Progenitor cell of endocrine pancreas (in vitro differentiated cells): ENCODE results near the gene KRTAP10-10. TPM values are rescaled to one million over a fixed set of nuclear protein-coding genes. Genes with fewer than 3 reads are reported as not detected.
"Not testable (repeated sequence)": the region's sequence is repeated elsewhere in the genome, so short reads cannot be mapped to it uniquely, and the experiment has no call there.

Experiments
- DNase-seq: peaks from one replicate; pipeline ENCODE4 v3.0.0; 2021; ENCODE audit warnings: low spot score; ENCODE audit not compliant: unreplicated experiment
- H3K27ac Mint-ChIP-seq: 2 replicates; pipeline ENCODE4 v1.8.0; 2021; ENCODE audit warnings: mild to moderate bottlenecking, moderate library complexity, mixed read lengths
- H3K27me3 Mint-ChIP-seq: 2 replicates; pipeline ENCODE4 v1.8.0; 2021; ENCODE audit warnings: mixed read lengths
- H3K36me3 Mint-ChIP-seq: 2 replicates; pipeline ENCODE4 v1.8.0; 2022; ENCODE audit warnings: mixed read lengths; ENCODE audit not compliant: insufficient read depth
- H3K4me1 Mint-ChIP-seq: 2 replicates; pipeline ENCODE4 v1.8.0; 2021; ENCODE audit warnings: low read depth, mixed read lengths
- H3K4me3 Mint-ChIP-seq: 2 replicates; pipeline ENCODE4 v1.8.0; 2021; ENCODE audit warnings: low read depth, mild to moderate bottlenecking, moderate library complexity, mixed read lengths
- H3K9me3 Mint-ChIP-seq: 2 replicates; pipeline ENCODE4 v1.8.0; 2021; ENCODE audit warnings: low read depth, mixed read lengths
- total RNA-seq: library from RNA; stranded (reverse); gene quantifications from 2 replicates; pipeline ENCODE4 v1.2.1, GENCODE V29; 2021
- TF ChIP-seq, protein P1 (sequence below): fragments of 200-600 bp; sonication (generic); IDR thresholded peaks from one replicate; pipeline ENCODE4 v1.5.0; 2021; ENCODE audit warnings: antibody characterized with exemption, mild to moderate bottlenecking; ENCODE audit not compliant: unreplicated experiment

Gene KRTAP10-10
- total RNA-seq, 1 donor from 2014 or later, result not detected

DNA sequence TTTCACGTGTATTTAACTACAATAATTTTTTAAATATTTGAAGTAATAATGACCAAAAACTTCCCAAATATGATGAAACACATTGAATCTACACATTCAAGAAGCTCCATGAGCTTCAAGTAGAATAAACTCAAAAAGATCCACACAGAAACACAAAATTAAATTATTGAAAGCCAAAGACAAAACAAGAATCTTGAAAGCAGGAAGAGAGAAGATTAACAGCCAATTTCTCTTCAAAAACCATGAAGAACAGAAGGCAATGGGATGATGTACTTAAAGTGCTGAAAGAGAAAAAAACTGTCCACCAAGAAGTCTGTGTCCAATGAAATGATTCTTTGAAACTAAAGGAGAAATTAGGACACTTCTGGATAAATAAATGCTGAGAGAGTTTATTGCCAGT is 5.1 kb upstream of the KRTAP10-10 start:
- no peaks in the 10 kb centered on the region for H3K36me3 Mint-ChIP-seq
- no peaks in the 10 kb centered on the region for H3K27me3 Mint-ChIP-seq
- peaks cover 13% of the 10 kb centered on the region for H3K9me3 Mint-ChIP-seq
- no peaks in the 10 kb centered on the region for H3K4me1 Mint-ChIP-seq
- TF ChIP-seq, protein P1, sequence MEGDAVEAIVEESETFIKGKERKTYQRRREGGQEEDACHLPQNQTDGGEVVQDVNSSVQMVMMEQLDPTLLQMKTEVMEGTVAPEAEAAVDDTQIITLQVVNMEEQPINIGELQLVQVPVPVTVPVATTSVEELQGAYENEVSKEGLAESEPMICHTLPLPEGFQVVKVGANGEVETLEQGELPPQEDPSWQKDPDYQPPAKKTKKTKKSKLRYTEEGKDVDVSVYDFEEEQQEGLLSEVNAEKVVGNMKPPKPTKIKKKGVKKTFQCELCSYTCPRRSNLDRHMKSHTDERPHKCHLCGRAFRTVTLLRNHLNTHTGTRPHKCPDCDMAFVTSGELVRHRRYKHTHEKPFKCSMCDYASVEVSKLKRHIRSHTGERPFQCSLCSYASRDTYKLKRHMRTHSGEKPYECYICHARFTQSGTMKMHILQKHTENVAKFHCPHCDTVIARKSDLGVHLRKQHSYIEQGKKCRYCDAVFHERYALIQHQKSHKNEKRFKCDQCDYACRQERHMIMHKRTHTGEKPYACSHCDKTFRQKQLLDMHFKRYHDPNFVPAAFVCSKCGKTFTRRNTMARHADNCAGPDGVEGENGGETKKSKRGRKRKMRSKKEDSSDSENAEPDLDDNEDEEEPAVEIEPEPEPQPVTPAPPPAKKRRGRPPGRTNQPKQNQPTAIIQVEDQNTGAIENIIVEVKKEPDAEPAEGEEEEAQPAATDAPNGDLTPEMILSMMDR, result no peak
- no peak overlapping the region for H3K27ac Mint-ChIP-seq
- no peak for DNase-seq
- no peak overlapping the region for H3K4me3 Mint-ChIP-seq

DNA sequence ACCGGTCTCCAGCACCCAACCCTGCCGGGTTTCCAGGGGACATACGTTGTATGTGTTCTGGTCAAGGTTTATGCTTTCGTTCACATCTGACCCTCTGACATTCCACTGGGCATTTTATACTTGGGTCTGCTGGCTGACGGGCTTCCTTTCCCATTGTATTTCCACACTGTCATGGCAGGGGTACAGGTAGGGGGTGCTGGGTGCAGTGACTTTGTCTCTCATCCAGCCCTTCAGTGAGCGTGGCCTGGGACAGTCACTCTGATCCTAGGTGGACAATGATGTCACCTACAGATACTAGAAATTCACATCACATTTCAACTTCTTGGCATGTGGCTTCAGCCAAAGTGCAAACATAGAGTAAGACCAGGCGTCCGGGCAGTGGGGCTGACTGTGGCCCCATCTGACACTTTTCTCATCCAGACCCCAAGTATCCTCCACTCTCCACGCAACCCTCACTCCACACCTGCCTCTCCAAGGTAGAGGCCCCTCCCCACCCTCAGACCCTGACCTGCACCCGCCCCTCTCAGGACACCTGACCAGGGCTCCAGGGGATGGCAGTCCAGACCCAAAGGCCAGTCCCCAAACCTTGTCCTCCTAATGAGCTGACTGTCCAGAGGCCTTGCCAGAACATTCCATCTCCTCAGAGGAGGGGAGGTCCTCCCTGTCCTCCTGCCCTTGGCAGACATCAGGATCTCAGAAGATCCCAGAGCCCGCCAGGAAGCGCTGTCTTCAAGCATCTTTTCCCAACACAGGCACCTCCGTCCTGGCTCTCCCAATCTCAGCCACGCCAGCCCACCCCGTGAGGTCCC is 743 bp upstream of the KRTAP10-10 start:
- H3K4me3 Mint-ChIP-seq, result no peak overlapping the region
- H3K9me3 Mint-ChIP-seq, result peaks cover 11% of the 10 kb centered on the region
- no peak for DNase-seq
- TF ChIP-seq, protein P1, result no peak
- H3K27me3 Mint-ChIP-seq, result peaks cover 5% of the 10 kb centered on the region
- H3K27ac Mint-ChIP-seq, result no peak overlapping the region
- no peaks in the 10 kb centered on the region for H3K4me1 Mint-ChIP-seq
- no peaks in the 10 kb centered on the region for H3K36me3 Mint-ChIP-seq

DNA sequence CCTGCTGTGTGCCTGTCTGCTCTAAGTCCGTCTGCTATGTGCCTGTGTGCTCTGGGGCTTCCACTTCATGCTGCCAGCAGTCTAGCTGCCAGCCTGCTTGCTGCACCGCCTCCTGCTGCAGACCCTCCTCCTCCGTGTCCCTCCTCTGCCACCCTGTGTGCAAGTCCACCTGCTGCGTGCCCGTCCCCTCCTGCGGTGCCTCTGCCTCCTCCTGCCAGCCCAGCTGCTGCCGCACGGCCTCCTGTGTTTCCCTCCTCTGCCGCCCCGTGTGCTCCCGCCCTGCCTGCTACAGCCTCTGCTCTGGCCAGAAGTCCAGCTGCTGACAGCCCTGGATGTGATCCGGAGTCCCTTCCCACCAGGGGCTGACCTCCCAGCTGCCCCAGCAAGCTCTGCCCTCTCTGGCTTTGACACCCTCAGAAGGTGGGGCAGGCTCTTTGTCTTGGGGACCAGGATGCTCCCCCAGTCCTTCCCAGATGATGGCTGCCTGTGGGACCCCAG is 744 bp downstream of the KRTAP10-10 start:
- H3K4me3 Mint-ChIP-seq, H3K4me1 Mint-ChIP-seq, H3K27ac Mint-ChIP-seq, H3K36me3 Mint-ChIP-seq, H3K9me3 Mint-ChIP-seq, H3K27me3 Mint-ChIP-seq, DNase-seq: not testable (repeated sequence)

DNA sequence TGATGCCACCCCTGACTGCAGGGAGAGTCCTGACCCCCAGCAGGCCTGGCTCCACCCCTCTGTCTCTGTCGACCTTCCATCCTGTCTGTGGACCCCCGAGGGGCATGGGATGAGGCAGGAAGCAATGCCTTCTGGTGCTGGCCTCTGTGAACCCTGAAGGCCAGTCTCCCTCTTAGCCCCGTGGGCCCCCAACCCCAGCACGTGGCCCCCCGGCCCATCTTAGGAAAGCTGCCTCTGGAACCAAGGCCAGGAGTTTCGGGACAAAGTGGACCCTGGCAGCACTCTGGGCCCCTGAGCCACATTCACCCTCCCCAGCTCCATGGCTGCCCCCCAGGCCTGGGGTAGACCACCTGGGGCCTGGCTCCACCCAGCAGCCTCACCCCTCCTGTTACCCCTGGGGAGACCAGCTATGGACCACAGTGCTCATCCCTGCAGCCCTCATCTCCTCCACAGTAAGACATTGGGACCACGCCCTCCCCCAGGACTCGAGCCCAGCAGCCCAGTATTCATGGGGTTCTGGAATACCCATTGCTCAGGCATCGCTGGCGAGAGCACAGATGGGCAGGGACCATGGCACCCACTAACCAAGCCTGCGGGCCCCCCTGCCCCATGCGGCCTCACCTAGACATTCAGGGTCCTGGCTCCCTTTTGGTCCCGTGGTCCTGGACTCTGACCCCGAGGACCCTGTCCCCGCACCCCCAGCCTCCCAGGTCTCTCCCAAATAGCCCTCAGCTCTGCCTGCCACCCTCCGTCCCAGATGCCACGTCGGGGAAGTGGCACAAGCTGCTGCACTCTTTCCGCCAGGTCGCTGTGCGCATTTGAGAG is 1.6 kb downstream of the KRTAP10-10 start:
- not testable (repeated sequence) for H3K27ac Mint-ChIP-seq, H3K4me3 Mint-ChIP-seq, DNase-seq, H3K4me1 Mint-ChIP-seq, H3K36me3 Mint-ChIP-seq, H3K27me3 Mint-ChIP-seq
- peaks cover 12% of the 10 kb centered on the region for H3K9me3 Mint-ChIP-seq

DNA sequence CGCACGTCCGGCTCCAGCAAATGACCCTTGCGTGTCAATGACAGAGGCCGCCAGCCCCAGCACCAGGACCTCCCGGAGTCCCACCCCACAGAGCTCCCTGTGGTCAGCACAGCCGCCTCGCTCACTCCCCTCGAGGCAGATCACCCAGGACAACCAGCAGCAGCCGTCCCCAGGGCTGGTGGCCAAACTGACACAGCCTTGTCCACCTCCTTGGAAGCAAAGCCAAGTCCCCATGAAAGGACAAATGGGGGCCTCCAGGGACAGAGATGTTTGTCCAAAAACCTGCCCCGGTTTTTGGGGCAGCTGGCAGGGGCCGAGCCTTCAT is 2.1 kb downstream of the KRTAP10-10 start:
- H3K9me3 Mint-ChIP-seq, result peaks cover 15% of the 10 kb centered on the region
- DNase-seq, result no peak
- H3K4me1 Mint-ChIP-seq, result no peaks in the 10 kb centered on the region
- peaks cover 6% of the 10 kb centered on the region for H3K27me3 Mint-ChIP-seq
- no peak overlapping the region for H3K4me3 Mint-ChIP-seq
- no peaks in the 10 kb centered on the region for H3K36me3 Mint-ChIP-seq
- no peak overlapping the region for H3K27ac Mint-ChIP-seq
- TF ChIP-seq, protein P1, result no peak

DNA sequence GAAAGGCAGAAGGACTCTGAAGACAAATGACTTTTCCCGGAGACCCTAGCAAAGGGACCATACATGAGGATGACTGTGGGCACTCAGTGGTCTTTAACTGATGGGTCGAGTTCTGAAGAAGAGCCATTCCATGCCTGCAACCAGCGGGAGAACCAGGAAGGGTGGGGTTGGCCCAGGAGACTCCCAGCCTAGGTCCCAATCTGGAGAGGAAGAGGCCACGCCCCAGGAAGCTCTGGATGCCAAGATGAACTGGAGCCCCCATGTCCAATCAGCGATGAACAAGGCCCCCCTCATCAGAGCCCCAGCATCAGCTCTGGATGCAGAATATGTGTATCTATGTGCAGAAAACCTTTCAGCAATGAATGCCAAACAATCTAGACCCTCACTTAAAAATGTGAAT is 3.6 kb downstream of the KRTAP10-10 start:
- Mint-ChIP-seq H3K36me3 (peaks cover 3% of the 10 kb centered on the region), H3K27me3 (peaks cover 6% of the 10 kb centered on the region), H3K4me3 (no peak overlapping the region), H3K27ac (no peak overlapping the region), H3K9me3 (peaks cover 24% of the 10 kb centered on the region), H3K4me1 (no peaks in the 10 kb centered on the region)
- TF ChIP-seq, protein P1, result no peak
- DNase-seq, result no peak
